GM12874 (cell line): ENCODE data around the gene TMEM14B.

Experiments
- TF ChIP-seq, protein P1 (sequence below): IDR thresholded peaks from 2 replicates; pipeline ENCODE4 v1.5.1; 2011; ENCODE audit warnings: low read depth, mild to moderate bottlenecking, control low read depth, low read length, moderate library complexity; ENCODE audit not compliant: insufficient read depth

TMEM14B gene

DNA sequence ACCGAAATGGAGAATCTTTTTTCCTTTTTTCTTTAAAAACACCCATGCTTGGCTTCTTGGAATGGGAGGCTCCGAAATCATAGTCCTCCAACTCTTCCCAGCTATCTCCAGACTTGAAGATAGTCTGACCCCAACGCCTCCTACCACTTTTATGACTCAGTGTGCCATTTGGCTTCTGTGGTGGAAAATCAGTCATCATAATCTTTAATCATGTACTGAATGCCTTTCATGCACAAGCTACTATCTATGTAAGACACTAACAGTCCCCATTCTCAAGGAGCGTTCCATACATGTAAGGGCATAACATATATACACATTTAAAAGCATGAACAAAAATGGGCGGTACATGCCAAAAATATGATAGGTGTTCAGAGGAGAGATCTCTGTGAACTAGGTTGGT is 44.1 kb downstream of the TMEM14B start:
- TF ChIP-seq, protein P1, sequence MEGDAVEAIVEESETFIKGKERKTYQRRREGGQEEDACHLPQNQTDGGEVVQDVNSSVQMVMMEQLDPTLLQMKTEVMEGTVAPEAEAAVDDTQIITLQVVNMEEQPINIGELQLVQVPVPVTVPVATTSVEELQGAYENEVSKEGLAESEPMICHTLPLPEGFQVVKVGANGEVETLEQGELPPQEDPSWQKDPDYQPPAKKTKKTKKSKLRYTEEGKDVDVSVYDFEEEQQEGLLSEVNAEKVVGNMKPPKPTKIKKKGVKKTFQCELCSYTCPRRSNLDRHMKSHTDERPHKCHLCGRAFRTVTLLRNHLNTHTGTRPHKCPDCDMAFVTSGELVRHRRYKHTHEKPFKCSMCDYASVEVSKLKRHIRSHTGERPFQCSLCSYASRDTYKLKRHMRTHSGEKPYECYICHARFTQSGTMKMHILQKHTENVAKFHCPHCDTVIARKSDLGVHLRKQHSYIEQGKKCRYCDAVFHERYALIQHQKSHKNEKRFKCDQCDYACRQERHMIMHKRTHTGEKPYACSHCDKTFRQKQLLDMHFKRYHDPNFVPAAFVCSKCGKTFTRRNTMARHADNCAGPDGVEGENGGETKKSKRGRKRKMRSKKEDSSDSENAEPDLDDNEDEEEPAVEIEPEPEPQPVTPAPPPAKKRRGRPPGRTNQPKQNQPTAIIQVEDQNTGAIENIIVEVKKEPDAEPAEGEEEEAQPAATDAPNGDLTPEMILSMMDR: no peak

GRCh38 chr6:10792101-10792500 is 44.5 kb downstream of the TMEM14B start:
- TF ChIP-seq, protein P1: no peak

- TF ChIP-seq, protein P1: no peak
Observed at GRCh38 chr6:10793035-10793434, 45.4 kb downstream of the TMEM14B start.

DNA sequence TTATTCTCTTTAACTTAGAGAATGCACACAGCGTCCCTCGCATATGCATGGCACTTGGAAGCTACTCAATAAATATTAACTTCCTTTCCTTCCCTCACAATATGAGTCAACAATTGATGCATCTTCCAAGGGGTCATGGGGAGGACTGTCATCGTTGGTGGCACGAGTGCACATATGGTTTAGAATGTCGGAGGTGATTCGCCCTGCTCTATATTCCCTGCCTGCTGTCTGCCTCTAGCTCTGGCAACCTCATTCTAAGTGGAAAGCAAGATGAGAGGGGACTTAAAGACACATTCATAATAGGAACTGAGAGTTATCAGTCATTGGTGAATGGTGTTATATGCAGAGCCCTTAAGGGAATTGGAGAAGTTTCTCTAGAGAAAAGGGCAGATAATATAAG is 46.1 kb downstream of the TMEM14B start:
- TF ChIP-seq, protein P1: no peak

DNA sequence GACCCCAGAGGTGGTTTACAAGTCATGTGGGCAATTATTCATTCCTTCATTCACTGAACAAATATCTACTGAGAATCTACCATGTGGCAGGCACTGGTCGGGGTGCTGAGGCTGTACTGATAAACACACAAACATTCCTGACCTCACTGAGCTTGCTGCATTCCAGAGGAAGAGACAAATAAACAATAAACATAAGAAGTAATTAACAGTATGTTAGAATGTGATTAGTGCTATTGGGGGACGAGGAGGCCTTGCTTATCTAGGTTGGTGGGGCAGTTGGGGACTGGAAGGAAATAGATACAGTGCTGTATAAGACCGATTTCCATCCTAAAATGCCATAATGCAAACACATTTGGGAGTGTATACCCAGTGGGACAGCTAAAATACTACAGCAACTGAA is 46.6 kb downstream of the TMEM14B start:
- TF ChIP-seq, protein P1: no peak

DNA sequence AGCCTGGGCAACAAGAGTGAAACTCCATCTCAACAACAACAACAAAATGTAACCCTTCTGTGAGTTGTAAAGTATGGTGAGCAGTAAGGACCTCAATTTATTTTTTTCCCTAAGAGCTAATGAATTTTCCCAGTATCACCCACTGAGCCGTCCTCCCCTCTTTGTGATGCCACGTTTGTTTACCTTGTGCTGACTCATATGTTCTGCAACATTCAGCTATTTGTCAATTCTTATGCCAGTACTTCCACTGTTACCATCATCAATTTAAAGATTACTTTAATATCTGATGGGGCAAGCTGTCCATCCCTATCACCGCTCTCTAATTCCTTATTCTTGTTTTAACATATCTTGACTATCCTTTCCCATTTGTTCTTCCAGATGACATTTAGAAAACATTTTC is 53.2 kb downstream of the TMEM14B start:
- TF ChIP-seq, protein P1: no peak

DNA sequence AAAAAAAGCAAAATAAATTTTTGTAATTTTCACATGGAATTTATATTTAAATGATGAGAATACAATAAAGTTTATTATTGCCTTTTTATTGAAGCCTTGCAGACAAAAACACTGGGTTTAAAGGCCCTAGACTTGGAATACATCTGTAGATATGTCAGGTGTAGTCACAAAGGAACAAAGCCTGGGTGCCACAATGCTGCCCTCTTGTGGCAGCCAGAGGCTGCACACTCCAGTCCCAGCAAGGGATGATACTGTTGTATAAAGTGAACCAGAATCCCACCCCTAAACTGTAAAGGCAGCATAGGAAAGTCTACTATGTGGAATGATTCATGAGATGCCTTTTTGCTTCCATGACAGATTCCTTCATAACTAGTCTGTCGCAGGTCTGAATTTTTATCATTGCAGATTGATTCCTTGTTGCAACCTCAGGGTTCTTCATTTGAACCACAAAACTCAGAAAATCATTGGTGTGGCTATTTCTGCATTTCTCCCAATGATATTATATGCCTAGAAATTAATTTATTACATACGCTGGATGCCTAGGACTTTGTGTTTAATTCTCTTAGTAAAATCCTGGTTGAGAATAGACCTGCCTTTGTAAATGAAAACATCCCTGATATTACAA is 53.7 kb downstream of the TMEM14B start:
- TF ChIP-seq, protein P1: peak; percentile 91
